ENCODE results near the gene NRXN2. TPM values are rescaled to one million over a fixed set of nuclear protein-coding genes. Genes with fewer than 3 reads are reported as not detected.

NRXN2 gene
- total and polyA plus RNA-seq, 2 donors (not counting 3 experiments of a cell fraction or from before 2014, with no cell fraction given) = not detected

DNA sequence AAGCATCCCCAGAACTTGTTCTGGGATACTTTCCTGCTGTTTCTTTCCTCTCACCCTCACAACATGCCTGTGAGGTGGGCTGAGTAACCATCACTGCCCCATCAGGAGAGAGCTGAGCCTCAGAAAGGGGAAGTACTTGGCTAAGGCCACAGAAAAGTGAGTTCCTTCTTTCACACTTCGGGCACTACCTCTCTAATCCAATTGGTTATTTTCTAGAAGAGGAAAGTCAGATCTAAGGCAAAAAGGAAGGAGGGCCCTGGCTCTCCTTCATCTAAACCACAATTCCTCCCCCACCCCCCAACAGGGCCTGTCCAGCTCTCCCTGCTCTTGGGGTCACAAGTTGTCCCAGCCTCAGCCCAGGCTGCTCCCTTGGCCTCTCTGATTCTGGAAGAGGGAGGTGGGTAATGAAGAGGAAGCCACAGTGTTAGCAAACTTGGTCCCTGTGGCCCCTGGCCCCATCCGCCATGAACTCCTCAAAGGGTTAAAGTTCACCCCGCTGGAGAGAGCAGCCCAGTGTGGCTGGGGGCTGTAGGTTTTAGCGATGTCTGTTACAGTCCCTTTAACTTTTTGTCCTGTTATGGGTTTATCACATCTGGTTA, 98.0 kb downstream of the NRXN2 start:
- DNase-seq (ENCODE audit: low read depth, low spot score) = no peak
- Histone ChIP-seq H4K20me1 (replicated peaks; ENCODE audit: control insufficient read depth, extremely low read depth, insufficient read depth, low read length) (no peaks in the 10 kb centered on the region), H3K27ac (ENCODE audit: insufficient read depth, low read depth, low read length) (no peak overlapping the region), H3K9me1 (replicated peaks; ENCODE audit: control insufficient read depth, extremely low read depth, insufficient read depth, low read length) (no peaks in the 10 kb centered on the region), H3K79me2 (ENCODE audit: control insufficient read depth, insufficient read depth, low read length) (no peaks in the 10 kb centered on the region), H2AFZ (ENCODE audit: low read depth, low read length) (no peak overlapping the region), H3K4me3 (replicated peaks in 1 of 3; ENCODE audit: insufficient read depth in 1 of 3, low read depth in 1 of 3, low read length in 3 of 3) (no peak overlapping the region), H3K9ac (replicated peaks; ENCODE audit: extremely low read depth, insufficient read depth, low read length) (no peak overlapping the region), H3K4me2 (ENCODE audit: insufficient read depth, low read length) (no peak overlapping the region), H3K9me3 (replicated peaks; ENCODE audit: control insufficient read depth, insufficient read depth, low read length) (no peaks in the 10 kb centered on the region), H3K4me1 (ENCODE audit: control insufficient read depth, extremely low read depth, insufficient read depth, low read length) (no peaks in the 10 kb centered on the region), H3K27me3 (ENCODE audit: control insufficient read depth in 2 of 2, insufficient read depth in 2 of 2, low read length in 2 of 2) (peaks cover 0 to 2% of the 10 kb centered on the region in 2 experiments), H3K36me3 (ENCODE audit: control insufficient read depth in 2 of 2, extremely low read depth in 1 of 2, insufficient read depth in 2 of 2, low read length in 2 of 2) (no peaks in the 10 kb centered on the region)
- ChIA-PET CTCF (no interaction called here), POLR2A (no interaction called here)
- TF ChIP-seq, protein P1, sequence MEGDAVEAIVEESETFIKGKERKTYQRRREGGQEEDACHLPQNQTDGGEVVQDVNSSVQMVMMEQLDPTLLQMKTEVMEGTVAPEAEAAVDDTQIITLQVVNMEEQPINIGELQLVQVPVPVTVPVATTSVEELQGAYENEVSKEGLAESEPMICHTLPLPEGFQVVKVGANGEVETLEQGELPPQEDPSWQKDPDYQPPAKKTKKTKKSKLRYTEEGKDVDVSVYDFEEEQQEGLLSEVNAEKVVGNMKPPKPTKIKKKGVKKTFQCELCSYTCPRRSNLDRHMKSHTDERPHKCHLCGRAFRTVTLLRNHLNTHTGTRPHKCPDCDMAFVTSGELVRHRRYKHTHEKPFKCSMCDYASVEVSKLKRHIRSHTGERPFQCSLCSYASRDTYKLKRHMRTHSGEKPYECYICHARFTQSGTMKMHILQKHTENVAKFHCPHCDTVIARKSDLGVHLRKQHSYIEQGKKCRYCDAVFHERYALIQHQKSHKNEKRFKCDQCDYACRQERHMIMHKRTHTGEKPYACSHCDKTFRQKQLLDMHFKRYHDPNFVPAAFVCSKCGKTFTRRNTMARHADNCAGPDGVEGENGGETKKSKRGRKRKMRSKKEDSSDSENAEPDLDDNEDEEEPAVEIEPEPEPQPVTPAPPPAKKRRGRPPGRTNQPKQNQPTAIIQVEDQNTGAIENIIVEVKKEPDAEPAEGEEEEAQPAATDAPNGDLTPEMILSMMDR (IDR thresholded peaks at IDR 0.05; ENCODE audit: extremely low read depth in 1 of 2, insufficient read depth in 1 of 2, low read depth in 1 of 2, low read length in 2 of 2) = no peak
- intact Hi-C loops (cut with micrococcal nuclease) = no loop called here
- no TSS peak for BruUV-seq (replicated peaks)
- dilution Hi-C loops (cut with MboI; ENCODE audit: extremely low pct_ligation_motif_present, low sequenced_read_pairs) = loop anchor here (25.0 kb wide), 1 partner anchor 113 kb away; no protein-coding TSS in a partner anchor
- FAIRE-seq = no peak

DNA sequence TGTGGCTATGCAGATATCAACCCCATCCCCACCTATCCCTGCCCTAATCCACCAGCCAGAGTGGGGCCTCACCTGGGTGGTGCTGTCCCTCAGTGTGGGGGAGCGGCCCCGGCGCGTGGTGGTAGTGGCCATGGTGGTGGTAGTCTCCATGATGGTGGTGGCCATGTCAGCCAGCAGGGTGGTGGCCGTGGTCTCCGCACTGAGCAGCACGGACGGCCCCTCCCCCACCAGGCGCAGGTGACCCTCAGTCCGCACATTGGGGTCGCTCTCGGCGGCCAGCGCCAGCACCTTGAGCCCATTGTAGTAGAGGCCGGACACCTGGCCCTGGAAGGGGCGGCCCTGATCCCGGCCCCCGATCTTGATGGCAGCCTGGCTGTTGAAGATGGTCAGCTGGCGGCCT, 100.3 kb downstream of the NRXN2 start:
- no peaks in the 10 kb centered on the region for H3K9me1 ChIP-seq (replicated peaks; ENCODE audit: control insufficient read depth, extremely low read depth, insufficient read depth, low read length)
- ChIA-PET POLR2A (no interaction called here), CTCF (no interaction called here)
- FAIRE-seq (no peak), DNase-seq (ENCODE audit: low read depth, low spot score) (no peak)
- H3K4me1 ChIP-seq (ENCODE audit: control insufficient read depth, extremely low read depth, insufficient read depth, low read length) = no peaks in the 10 kb centered on the region
- no peak overlapping the region for H3K27ac ChIP-seq (ENCODE audit: insufficient read depth, low read depth, low read length)
- no peaks in the 10 kb centered on the region for H4K20me1 ChIP-seq (replicated peaks; ENCODE audit: control insufficient read depth, extremely low read depth, insufficient read depth, low read length)
- dilution Hi-C loops (cut with MboI; ENCODE audit: extremely low pct_ligation_motif_present, low sequenced_read_pairs) (no loop called here), intact Hi-C loops (cut with micrococcal nuclease) (no loop called here)
- H3K36me3 ChIP-seq (ENCODE audit: control insufficient read depth in 2 of 2, extremely low read depth in 1 of 2, insufficient read depth in 2 of 2, low read length in 2 of 2) = no peaks in the 10 kb centered on the region
- no peak overlapping the region for H3K4me2 ChIP-seq (ENCODE audit: insufficient read depth, low read length)
- no peak overlapping the region for H3K9ac ChIP-seq (replicated peaks; ENCODE audit: extremely low read depth, insufficient read depth, low read length)
- TF ChIP-seq MAX (IDR thresholded peaks at IDR 0.05; ENCODE audit: insufficient read depth, insufficient read length) (no peak), POLR2AphosphoS5 (IDR thresholded peaks at IDR 0.05; ENCODE audit: insufficient read depth, low read depth, low read length) (no peak), EZH2 (IDR thresholded peaks at IDR 0.05; ENCODE audit: borderline replicate concordance, low read depth, low read length, severe bottlenecking) (no peak), POLR2A (IDR thresholded peaks at IDR 0.05; ENCODE audit: low read depth, low read length) (no peak), FOS (IDR thresholded peaks at IDR 0.05; ENCODE audit: borderline replicate concordance, insufficient read depth, low read length) (no peak), JUN (IDR thresholded peaks at IDR 0.05; ENCODE audit: borderline replicate concordance, insufficient read depth, insufficient read length, low read depth) (no peak), MYC (IDR thresholded peaks at IDR 0.05; ENCODE audit: low read depth, low read length) (no peak), GATA2 (IDR thresholded peaks at IDR 0.05; ENCODE audit: insufficient read depth, insufficient read length, low read depth, low read length) (no peak)
- TF ChIP-seq, protein P1 (IDR thresholded peaks at IDR 0.05; ENCODE audit: extremely low read depth in 1 of 2, insufficient read depth in 1 of 2, low read depth in 1 of 2, low read length in 2 of 2) = no peak
- BruUV-seq (replicated peaks) = no TSS peak
- H3K79me2 ChIP-seq (ENCODE audit: control insufficient read depth, insufficient read depth, low read length) = no peaks in the 10 kb centered on the region
- H3K4me3 ChIP-seq (replicated peaks in 1 of 3; ENCODE audit: insufficient read depth in 1 of 3, low read depth in 1 of 3, low read length in 3 of 3) = no peak overlapping the region
- no peaks in the 10 kb centered on the region for H3K27me3 ChIP-seq (ENCODE audit: control insufficient read depth in 2 of 2, insufficient read depth in 2 of 2, low read length in 2 of 2)
- no peak overlapping the region for H2AFZ ChIP-seq (ENCODE audit: low read depth, low read length)
- H3K9me3 ChIP-seq (replicated peaks; ENCODE audit: control insufficient read depth, insufficient read depth, low read length) = no peaks in the 10 kb centered on the region

Measured in endothelial cell of umbilical vein (primary cell).